Osteocyte (in vitro differentiated cells): ENCODE data around the gene B4GALT2. TPM values are rescaled to one million over a fixed set of nuclear protein-coding genes. Genes with fewer than 3 reads are reported as not detected.

Experiments
- DNase-seq: peaks from one replicate; pipeline ENCODE4 v3.0.0; 2021; ENCODE audit warnings: mixed read lengths; ENCODE audit not compliant: unreplicated experiment; ENCODE audit errors: extremely low spot score
- H3K27ac Mint-ChIP-seq: one replicate; pipeline ENCODE4 v1.8.0; 2021; ENCODE audit warnings: mild to moderate bottlenecking, mixed read lengths; ENCODE audit not compliant: unreplicated experiment
- H3K27me3 Mint-ChIP-seq: one replicate; pipeline ENCODE4 v1.8.0; 2021; ENCODE audit warnings: mixed read lengths; ENCODE audit not compliant: unreplicated experiment
- H3K36me3 Mint-ChIP-seq: one replicate; pipeline ENCODE4 v1.8.0; 2021; ENCODE audit warnings: mixed read lengths; ENCODE audit not compliant: unreplicated experiment
- H3K4me1 Mint-ChIP-seq: one replicate; pipeline ENCODE4 v1.8.0; 2021; ENCODE audit warnings: mixed read lengths; ENCODE audit not compliant: unreplicated experiment
- H3K4me3 Mint-ChIP-seq: one replicate; pipeline ENCODE4 v1.8.0; 2021; ENCODE audit warnings: mild to moderate bottlenecking, moderate library complexity, mixed read lengths; ENCODE audit not compliant: unreplicated experiment
- H3K9me3 Mint-ChIP-seq: one replicate; pipeline ENCODE4 v1.8.0; 2021; ENCODE audit warnings: mixed read lengths; ENCODE audit not compliant: unreplicated experiment
- CTCF ChIP-seq: fragments of 200-600 bp; sonication (generic); IDR thresholded peaks from 2 replicates; pipeline ENCODE4 v1.5.0; 2021; ENCODE audit warnings: antibody characterized with exemption, mild to moderate bottlenecking, moderate library complexity
- total RNA-seq: library from RNA; stranded (reverse); gene quantifications from 2 replicates; pipeline ENCODE4 v1.2.1, GENCODE V29; 2021

The B4GALT2 gene
- total RNA-seq, 1 donor from 2014 or later, result 65.5 TPM

GRCh38 chr1:43979261-43979527 is 184 bp downstream of the B4GALT2 start:
- TF ChIP-seq CTCF, result no peak
- no peak for DNase-seq
- H3K27me3 Mint-ChIP-seq, result no peaks in the 10 kb centered on the region
- H3K4me3 Mint-ChIP-seq, result no peak overlapping the region
- H3K4me1 Mint-ChIP-seq, result peaks cover 52% of the 10 kb centered on the region
- peaks cover 16% of the 10 kb centered on the region for H3K36me3 Mint-ChIP-seq
- H3K9me3 Mint-ChIP-seq, result no peaks in the 10 kb centered on the region
- H3K27ac Mint-ChIP-seq, result no peak overlapping the region

GRCh38 chr1:43979528-43980254 is 681 bp downstream of the B4GALT2 start:
- Mint-ChIP-seq H3K4me3 (peak overlapping the region; percentile 83), H3K27ac (peak overlapping the region; percentile 81), H3K9me3 (no peaks in the 10 kb centered on the region), H3K27me3 (no peaks in the 10 kb centered on the region), H3K36me3 (peaks cover 16% of the 10 kb centered on the region), H3K4me1 (peaks cover 51% of the 10 kb centered on the region)
- no peak for TF ChIP-seq CTCF
- DNase-seq, result no peak

GRCh38 chr1:43980255-43981134 is 1.5 kb downstream of the B4GALT2 start:
- H3K36me3 Mint-ChIP-seq, result peaks cover 17% of the 10 kb centered on the region
- H3K4me1 Mint-ChIP-seq, result peaks cover 51% of the 10 kb centered on the region
- no peaks in the 10 kb centered on the region for H3K27me3 Mint-ChIP-seq
- H3K4me3 Mint-ChIP-seq, result peak overlapping the region; percentile 83
- no peak for TF ChIP-seq CTCF
- H3K9me3 Mint-ChIP-seq, result no peaks in the 10 kb centered on the region
- peak overlapping the region; percentile 81 for H3K27ac Mint-ChIP-seq
- DNase-seq, result no peak

- peaks cover 17% of the 10 kb centered on the region for H3K36me3 Mint-ChIP-seq
- no peaks in the 10 kb centered on the region for H3K9me3 Mint-ChIP-seq
- no peak for TF ChIP-seq CTCF
- H3K27ac Mint-ChIP-seq, result no peak overlapping the region
- peaks cover 46% of the 10 kb centered on the region for H3K4me1 Mint-ChIP-seq
- no peak overlapping the region for H3K4me3 Mint-ChIP-seq
- DNase-seq, result no peak
- H3K27me3 Mint-ChIP-seq, result no peaks in the 10 kb centered on the region
Measured at GRCh38 chr1:43981135-43981491, 2.1 kb downstream of the B4GALT2 start.

- H3K4me1 Mint-ChIP-seq, result peaks cover 43% of the 10 kb centered on the region
- no peaks in the 10 kb centered on the region for H3K27me3 Mint-ChIP-seq
Measured at GRCh38 chr1:43981636-43982035, 2.6 kb downstream of the B4GALT2 start.

More at GRCh38 chr1:43981636-43982035, 2.6 kb downstream of the B4GALT2 start:
- H3K27ac Mint-ChIP-seq, result no peak overlapping the region
- H3K9me3 Mint-ChIP-seq, result no peaks in the 10 kb centered on the region
- TF ChIP-seq CTCF, result no peak
- H3K4me3 Mint-ChIP-seq, result no peak overlapping the region
- peaks cover 19% of the 10 kb centered on the region for H3K36me3 Mint-ChIP-seq
- no peak for DNase-seq
